NCI-H2029 (cell line): ENCODE measurements around the gene NFKBIB.

Experiments used
- DNase-seq: peaks from one replicate; lab custom pipeline; 2025; lab: John Stamatoyannopoulos, UW

Gene NFKBIB

GRCh38 chr19:38958301-38958700 lies 58.5 kb downstream of the NFKBIB start:
- DNase-seq: no peak
